H9 (cell line): Measurements from ENCODE around the gene GP1BB. TPM values are rescaled to one million over a fixed set of nuclear protein-coding genes. Genes with fewer than 3 reads are reported as not detected.

Source experiments
- DNase-seq: peaks from one replicate; pipeline ENCODE4 v3.0.0-alpha.2; 2017
- H2AFZ ChIP-seq: one replicate; pipeline ENCODE4 v1.6.1; 2013; ENCODE audit warnings: mild to moderate bottlenecking, low read length, control low read depth, moderate library complexity
- H2AK5ac ChIP-seq: 2 replicates; pipeline ENCODE4 v1.6.1; 2013; ENCODE audit warnings: low read length, control low read depth, mixed read lengths; ENCODE audit not compliant: insufficient read length
- H2BK120ac ChIP-seq: one replicate; pipeline ENCODE4 v1.6.1; 2013; ENCODE audit warnings: low read depth, mild to moderate bottlenecking, low read length, control low read depth, inconsistent platforms; ENCODE audit not compliant: poor library complexity, severe bottlenecking
- H2BK12ac ChIP-seq: 2 replicates; pipeline ENCODE4 v1.6.1; 2013; ENCODE audit warnings: low read length, control low read depth, mixed read lengths, low read depth; ENCODE audit not compliant: insufficient read length
- H2BK15ac ChIP-seq: 2 replicates; pipeline ENCODE4 v1.6.1; 2013; ENCODE audit warnings: low read depth, low read length, control low read depth
- H2BK20ac ChIP-seq: one replicate; pipeline ENCODE4 v1.6.1; 2013; ENCODE audit warnings: low read depth, mild to moderate bottlenecking, low read length, control low read depth, inconsistent platforms; ENCODE audit not compliant: poor library complexity, severe bottlenecking
- H2BK5ac ChIP-seq: 2 replicates; pipeline ENCODE4 v1.6.1; 2013; ENCODE audit warnings: low read length, control low read depth, mixed read lengths; ENCODE audit not compliant: insufficient read length
- H3K14ac ChIP-seq: 2 replicates; pipeline ENCODE4 v1.6.1; 2013; ENCODE audit warnings: low read length, control low read depth; ENCODE audit not compliant: insufficient read depth
- H3K18ac ChIP-seq: 2 replicates; pipeline ENCODE4 v1.6.1; 2013; ENCODE audit warnings: low read depth, mild to moderate bottlenecking, mixed read lengths, low read length, control low read depth; ENCODE audit not compliant: insufficient read length
- H3K23ac ChIP-seq: 2 replicates; pipeline ENCODE4 v1.6.1; 2013; ENCODE audit warnings: low read length, control low read depth, mixed read lengths, low read depth; ENCODE audit not compliant: insufficient read length
- H3K23me2 ChIP-seq: 2 replicates; pipeline ENCODE4 v1.6.1; 2013; ENCODE audit warnings: low read depth, mild to moderate bottlenecking, mixed read lengths, low read length, control low read depth; ENCODE audit not compliant: insufficient read length, poor library complexity, severe bottlenecking
- H3K27ac ChIP-seq: 2 replicates; pipeline ENCODE4 v1.5.1; 2013; ENCODE audit warnings: low read length, control low read depth, mixed read lengths, low read depth; ENCODE audit not compliant: insufficient read length
- H3K27me3 ChIP-seq: 2 replicates; pipeline ENCODE4 v1.6.1; 2013; ENCODE audit warnings: low read length, control low read depth, inconsistent platforms; ENCODE audit not compliant: insufficient read depth
- H3K4ac ChIP-seq: 2 replicates; pipeline ENCODE4 v1.6.1; 2013; ENCODE audit warnings: low read depth, mild to moderate bottlenecking, control low read depth, inconsistent platforms, low read length, moderate library complexity
- H3K4me1 ChIP-seq: 2 replicates; pipeline ENCODE4 v1.6.1; 2013; ENCODE audit warnings: low read length, control low read depth, inconsistent platforms; ENCODE audit not compliant: insufficient read depth
- H3K4me2 ChIP-seq: 2 replicates; pipeline ENCODE4 v1.6.1; 2013; ENCODE audit warnings: low read length, control low read depth, mixed read lengths; ENCODE audit not compliant: insufficient read length, insufficient read depth
- H3K56ac ChIP-seq: 2 replicates; pipeline ENCODE4 v1.6.1; 2013; ENCODE audit warnings: low read depth, mild to moderate bottlenecking, mixed read lengths, low read length, control low read depth; ENCODE audit not compliant: insufficient read length
- H3K79me1 ChIP-seq: 2 replicates; pipeline ENCODE4 v1.6.1; 2013; ENCODE audit warnings: low read depth, mild to moderate bottlenecking, moderate library complexity, low read length, control low read depth, inconsistent platforms; ENCODE audit not compliant: insufficient read depth, poor library complexity, severe bottlenecking
- H3K79me2 ChIP-seq: 2 replicates; pipeline ENCODE4 v1.6.1; 2013; ENCODE audit warnings: low read length, control low read depth, inconsistent platforms; ENCODE audit not compliant: insufficient read depth
- H3K9ac ChIP-seq: 2 replicates; pipeline ENCODE4 v1.6.1; 2013; ENCODE audit warnings: low read length, control low read depth, mixed read lengths; ENCODE audit not compliant: insufficient read length; ENCODE audit errors: extremely low read depth
- H3K9me3 ChIP-seq: one replicate; pipeline ENCODE4 v1.6.1; 2013; ENCODE audit warnings: low read depth, low read length, inconsistent platforms; ENCODE audit not compliant: control insufficient read depth
- H3T11ph ChIP-seq: one replicate; pipeline ENCODE4 v1.6.1; 2013; ENCODE audit warnings: mild to moderate bottlenecking, low read length, control low read depth, inconsistent platforms
- H4K20me1 ChIP-seq: one replicate; pipeline ENCODE4 v1.6.1; 2013; ENCODE audit not compliant: control insufficient read depth, insufficient read length, insufficient read depth
- H4K5ac ChIP-seq: 2 replicates; pipeline ENCODE4 v1.6.1; 2013; ENCODE audit warnings: low read depth, mild to moderate bottlenecking, mixed read lengths, low read length, control low read depth; ENCODE audit not compliant: insufficient read length
- H4K8ac ChIP-seq: replicated peaks from 2 replicates; pipeline ENCODE4 v1.6.1; 2013; ENCODE audit warnings: low read length, control low read depth, mixed read lengths, low read depth; ENCODE audit not compliant: insufficient read length
- H4K91ac ChIP-seq: 2 replicates; pipeline ENCODE4 v1.6.1; 2013; ENCODE audit warnings: low read depth, mild to moderate bottlenecking, moderate library complexity, mixed read lengths, low read length, control low read depth; ENCODE audit not compliant: insufficient read length
- H3K27ac Mint-ChIP-seq, 3 experiments: 2 replicates in 2 of 3; 3 replicates in 1 of 3; pipeline ENCODE4 v1.8.0; 2020 to 2021; ENCODE audit warnings: mixed read lengths in 3 of 3, mild to moderate bottlenecking in 1 of 3, moderate library complexity in 1 of 3
- H3K27me3 Mint-ChIP-seq: 2 replicates; pipeline ENCODE4 v1.8.0; 2021; ENCODE audit warnings: low read depth, mild to moderate bottlenecking, moderate library complexity, mixed read lengths
- H3K36me3 Mint-ChIP-seq, 3 experiments: 2 replicates in 2 of 3; 3 replicates in 1 of 3; pipeline ENCODE4 v1.8.0; 2020 to 2021; ENCODE audit warnings: low read depth in 3 of 3, mixed read lengths in 3 of 3; ENCODE audit not compliant: insufficient read depth in 1 of 3
- H3K4me1 Mint-ChIP-seq, 2 experiments: 2 replicates each; pipeline ENCODE4 v1.8.0; 2020; ENCODE audit warnings: mixed read lengths in 2 of 2
- H3K4me3 Mint-ChIP-seq, 2 experiments: 2 replicates in 1 of 2; 3 replicates in 1 of 2; pipeline ENCODE4 v1.8.0; 2020 to 2021; ENCODE audit warnings: mild to moderate bottlenecking in 2 of 2, mixed read lengths in 2 of 2, moderate library complexity in 1 of 2
- H3K9me3 Mint-ChIP-seq, 2 experiments: 2 replicates in 1 of 2; 3 replicates in 1 of 2; pipeline ENCODE4 v1.8.0; 2020; ENCODE audit warnings: mild to moderate bottlenecking in 2 of 2, mixed read lengths in 2 of 2, moderate library complexity in 1 of 2
- CTCF ChIP-seq: fragments of 200-600 bp; sonication (generic); conservative IDR thresholded peaks from 3 replicates; pipeline ENCODE4 v1.8.0; 2021; ENCODE audit warnings: antibody characterized with exemption, mild to moderate bottlenecking
- WGBS: extraction: QIAGEN DNeasy Blood & Tissue Kit; methylation state at CpG from one replicate; pipeline ENCODE4 v1.1.7; 2013; ENCODE audit warnings: missing lambda C conversion rate, low lambda C conversion rate, mixed read lengths; ENCODE audit not compliant: insufficient read length; ENCODE audit errors: extremely low coverage; 5-methylcytosine and 5-hydroxymethylcytosine counted together
- total RNA-seq: library from RNA; stranded (reverse); gene quantifications from 2 replicates; pipeline ENCODE4 v1.2.1, GENCODE V29; 2021

Gene GP1BB
- total RNA-seq, 1 experiment from 2014 or later: 3.4 TPM

DNA sequence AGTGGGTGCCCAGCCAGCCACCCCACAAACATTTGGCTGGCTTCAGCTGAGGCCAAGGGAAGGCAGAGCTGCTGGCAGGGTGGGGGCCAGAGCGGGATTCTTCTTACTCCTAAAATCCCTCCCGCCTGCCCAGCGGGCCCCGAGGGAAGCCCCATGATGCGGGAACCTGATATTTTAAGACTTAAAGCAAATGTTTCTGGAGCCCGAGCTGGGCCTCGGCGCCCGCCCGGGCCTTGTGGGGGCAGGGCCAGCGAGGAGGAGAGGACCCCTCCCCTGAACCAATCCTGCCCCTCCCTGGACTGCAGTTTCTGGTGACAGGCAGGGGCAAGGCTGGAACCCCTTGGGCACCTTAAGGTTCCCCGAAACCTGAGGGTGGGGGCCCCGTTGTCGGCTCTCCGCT lies 17.2 kb downstream of the GP1BB start:
- DNase-seq: no peak
- Mint-ChIP-seq H3K27ac (no peak overlapping the region), H3K9me3 (no peaks in the 10 kb centered on the region; a peak in 1 of 5 replicates), H3K4me3 (no peak overlapping the region), H3K4me1 (peaks cover 8 to 15% of the 10 kb centered on the region in 2 experiments), H3K27me3 (peaks cover 3% of the 10 kb centered on the region), H3K36me3 (no peaks in the 10 kb centered on the region)
- no peaks in the 10 kb centered on the region for H3K4me1 ChIP-seq
- no peak for TF ChIP-seq CTCF
- no peaks in the 10 kb centered on the region for H3K79me1 ChIP-seq
- H3K56ac ChIP-seq: no peak overlapping the region
- H4K91ac ChIP-seq: no peak overlapping the region
- H2BK15ac ChIP-seq: no peak overlapping the region
- no peak overlapping the region for H3K4ac ChIP-seq
- H3K27me3 ChIP-seq: no peaks in the 10 kb centered on the region
- H3K9ac ChIP-seq: no peak overlapping the region
- no peak overlapping the region for H3K14ac ChIP-seq
- H3K79me2 ChIP-seq: no peaks in the 10 kb centered on the region
- no peak overlapping the region for H2BK20ac ChIP-seq
- no peak overlapping the region for H3K27ac ChIP-seq
- no peak overlapping the region for H2AK5ac ChIP-seq
- no CpG with 5 or more reads among the region's 15 CpGs for WGBS
- no peaks in the 10 kb centered on the region for H4K20me1 ChIP-seq
- no peak overlapping the region for H3K18ac ChIP-seq
- H3T11ph ChIP-seq: no peak overlapping the region
- no peak overlapping the region for H2AFZ ChIP-seq
- H3K4me2 ChIP-seq: no peak overlapping the region
- H4K8ac ChIP-seq: no peak overlapping the region
- no peak overlapping the region for H2BK12ac ChIP-seq
- H2BK120ac ChIP-seq: no peak overlapping the region
- no peaks in the 10 kb centered on the region for H3K23me2 ChIP-seq
- no peaks in the 10 kb centered on the region for H3K9me3 ChIP-seq
- no peak overlapping the region for H3K23ac ChIP-seq
- no peak overlapping the region for H4K5ac ChIP-seq
- H2BK5ac ChIP-seq: no peak overlapping the region
